ENCODE results near the gene DGAT2.

- TF ChIP-seq CEBPB (IDR thresholded peaks at IDR 0.05) (no peak), YY1 (IDR thresholded peaks at IDR 0.05; ENCODE audit: low read depth) (no peak), RAD21 (IDR thresholded peaks at IDR 0.05; ENCODE audit: low read depth) (no peak), USF1 (IDR thresholded peaks at IDR 0.05) (no peak), TAF1 (IDR thresholded peaks at IDR 0.05; ENCODE audit: low read depth) (no peak)
Observed at GRCh38 chr11:75763846-75764245, 4.7 kb upstream of the DGAT2 start.

Measured in Ishikawa (cell line).